Measurements from ENCODE around the gene PRR15L. TPM values are rescaled to one million over a fixed set of nuclear protein-coding genes. Genes with fewer than 3 reads are reported as not detected.

The PRR15L gene
- total and polyA plus RNA-seq, 2 donors (not counting 1 experiment from before 2014, with no cell fraction given) = not detected

DNA sequence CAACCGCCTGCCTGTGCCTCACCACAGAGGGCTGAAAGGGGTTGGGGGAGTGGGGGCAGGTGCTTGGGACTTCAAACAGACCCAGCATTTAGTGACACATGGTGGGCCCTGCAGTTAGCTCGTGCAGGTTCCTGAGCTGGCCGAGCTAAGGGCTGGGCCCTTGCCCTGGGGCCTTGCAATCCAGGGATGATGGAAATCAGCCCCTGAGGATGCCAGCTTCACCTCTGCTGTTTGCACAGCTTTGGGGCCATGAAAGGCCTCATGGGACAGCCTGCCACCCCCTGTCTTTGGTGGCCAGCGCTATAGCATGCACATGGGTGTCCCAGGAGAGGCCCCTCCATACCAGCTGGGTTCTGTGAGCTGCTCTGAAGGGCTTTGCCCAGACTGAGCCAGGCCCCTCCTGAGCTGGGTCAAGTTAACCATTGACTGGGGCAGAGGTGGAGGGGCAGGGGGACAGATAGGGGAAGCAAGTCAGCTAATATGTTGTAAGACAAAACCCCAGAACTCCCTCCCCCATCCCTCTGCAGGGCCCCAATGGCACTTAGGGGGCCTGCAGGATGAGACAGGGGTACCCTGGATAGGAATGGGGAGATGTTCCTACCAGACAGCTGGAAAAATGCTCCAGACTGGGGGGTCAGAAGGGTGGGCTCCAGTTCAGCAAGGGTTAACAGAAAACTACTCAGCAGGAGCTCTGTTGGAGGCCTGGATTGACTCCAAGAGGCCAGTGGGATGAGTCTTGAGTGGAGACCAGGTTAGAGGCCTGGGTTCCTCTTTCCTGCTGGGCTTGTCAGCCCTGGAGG lies 692 bp downstream of the PRR15L start:
- H3K79me2 ChIP-seq (ENCODE audit: control insufficient read depth, insufficient read depth, low read length) = no peaks in the 10 kb centered on the region
- no peaks in the 10 kb centered on the region for H3K4me1 ChIP-seq (ENCODE audit: control insufficient read depth in 2 of 2, insufficient read depth in 2 of 2, low read length in 2 of 2)
- ChIA-PET POLR2A (interaction anchor here (1.7 kb wide), 1 partner anchor 14 kb away, joined by 4 read pairs; the partner anchor contains the start of gene CDK5RAP3), CTCF (interaction anchor here (1.5 to 1.7 kb wide), 2 partner anchors 9 to 10 kb away, joined by 4 to 6 read pairs; no protein-coding TSS in a partner anchor)
- DNase-seq (no peak), ATAC-seq (ENCODE audit: low read depth) (no peak)
- no peak overlapping the region for H3K27ac ChIP-seq (ENCODE audit: low read length in 2 of 2)
- no peaks in the 10 kb centered on the region for H3K36me3 ChIP-seq (replicated peaks in 1 of 2; ENCODE audit: control extremely low read depth in 1 of 2, control insufficient read depth in 1 of 2, extremely low read depth in 1 of 2, insufficient read depth in 2 of 2, low read length in 1 of 2)
- no peaks in the 10 kb centered on the region for H3K4me1 Mint-ChIP-seq
- H4K20me1 ChIP-seq (ENCODE audit: control insufficient read depth, insufficient read depth, low read length, poor library complexity, severe bottlenecking) = no peaks in the 10 kb centered on the region
- H3K27me3 ChIP-seq (replicated peaks in 1 of 4; ENCODE audit: control extremely low read depth in 1 of 4, control insufficient read depth in 3 of 4, insufficient read depth in 4 of 4, low read length in 3 of 4) = no peaks in the 10 kb centered on the region
- H2AFZ ChIP-seq (ENCODE audit: insufficient read depth, low read depth, low read length, poor library complexity, severe bottlenecking) = no peak overlapping the region
- no peak overlapping the region for H3K4me2 ChIP-seq (replicated peaks; ENCODE audit: low read depth, low read length, poor library complexity, severe bottlenecking)
- TF ChIP-seq, protein P1, sequence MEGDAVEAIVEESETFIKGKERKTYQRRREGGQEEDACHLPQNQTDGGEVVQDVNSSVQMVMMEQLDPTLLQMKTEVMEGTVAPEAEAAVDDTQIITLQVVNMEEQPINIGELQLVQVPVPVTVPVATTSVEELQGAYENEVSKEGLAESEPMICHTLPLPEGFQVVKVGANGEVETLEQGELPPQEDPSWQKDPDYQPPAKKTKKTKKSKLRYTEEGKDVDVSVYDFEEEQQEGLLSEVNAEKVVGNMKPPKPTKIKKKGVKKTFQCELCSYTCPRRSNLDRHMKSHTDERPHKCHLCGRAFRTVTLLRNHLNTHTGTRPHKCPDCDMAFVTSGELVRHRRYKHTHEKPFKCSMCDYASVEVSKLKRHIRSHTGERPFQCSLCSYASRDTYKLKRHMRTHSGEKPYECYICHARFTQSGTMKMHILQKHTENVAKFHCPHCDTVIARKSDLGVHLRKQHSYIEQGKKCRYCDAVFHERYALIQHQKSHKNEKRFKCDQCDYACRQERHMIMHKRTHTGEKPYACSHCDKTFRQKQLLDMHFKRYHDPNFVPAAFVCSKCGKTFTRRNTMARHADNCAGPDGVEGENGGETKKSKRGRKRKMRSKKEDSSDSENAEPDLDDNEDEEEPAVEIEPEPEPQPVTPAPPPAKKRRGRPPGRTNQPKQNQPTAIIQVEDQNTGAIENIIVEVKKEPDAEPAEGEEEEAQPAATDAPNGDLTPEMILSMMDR (IDR thresholded peaks at IDR 0.05) = no peak
- no peak for TF ChIP-seq EZH2 (IDR thresholded peaks at IDR 0.05; ENCODE audit: borderline replicate concordance, insufficient read depth, low read depth, low read length, poor library complexity, severe bottlenecking)
- no peak overlapping the region for H3K4me3 ChIP-seq (ENCODE audit: control extremely low read depth in 1 of 5, extremely low read depth in 1 of 5, insufficient read depth in 1 of 5, low read depth in 2 of 5, low read length in 4 of 5)
- H3K27ac Mint-ChIP-seq = no peak overlapping the region
- H3K9me3 Mint-ChIP-seq (ENCODE audit: insufficient read depth) = no peaks in the 10 kb centered on the region
- WGBS (ENCODE audit: insufficient coverage) = 92% methylated on average over 3 of the region's 4 CpGs
- intact Hi-C loops (cut with micrococcal nuclease) = no loop called here
- H3K4me3 Mint-ChIP-seq = no peak overlapping the region
- no peak overlapping the region for H3K9ac ChIP-seq (ENCODE audit: low read length)
- H3K9me3 ChIP-seq (ENCODE audit: control extremely low read depth in 1 of 3, control insufficient read depth in 2 of 3, insufficient read depth in 1 of 3, low read length in 2 of 3) = no peaks in the 10 kb centered on the region
- H3K27me3 Mint-ChIP-seq = no peaks in the 10 kb centered on the region

All from B cell (primary cell).